GM23338 (cell line): ENCODE data around the gene SLC39A11.

Experiments
- CREB1 ChIP-seq: fragments of 250-450 bp; sonication (Bioruptor Pico); IDR thresholded peaks from 2 replicates; pipeline ENCODE4 v1.5.0; 2020; ENCODE audit warnings: low read depth, mild to moderate bottlenecking, moderate library complexity
- CTCF ChIP-seq, 2 experiments: fragments of 200-600 bp in 1 of 2; sonication (generic) in 1 of 2; conservative IDR thresholded peaks; 2 replicates each; pipeline versions ENCODE4 v1.5.1 to v1.6.1; 2016 to 2017; ENCODE audit warnings: antibody characterized with exemption in 2 of 2, low read depth in 2 of 2, mild to moderate bottlenecking in 2 of 2, moderate library complexity in 1 of 2
- EZH2 ChIP-seq: fragments of 200-600 bp; sonication (generic); IDR thresholded peaks from one replicate; pipeline ENCODE4 v1.8.0; 2017; ENCODE audit warnings: antibody characterized with exemption, mild to moderate bottlenecking, low read depth; ENCODE audit not compliant: unreplicated experiment
- POLR2AphosphoS5 ChIP-seq: IDR thresholded peaks from 2 replicates; pipeline ENCODE4 v1.6.1; 2016; ENCODE audit warnings: antibody characterized with exemption, low read depth

GRCh38 chr17:73090396-73091202 is 1.9 kb downstream of the SLC39A11 start:
- TF ChIP-seq CTCF (conservative IDR thresholded peaks at IDR 0.05; ENCODE audit: low read depth in 2 of 2), result no peak
- TF ChIP-seq EZH2, result no peak
- no peak for TF ChIP-seq CREB1 (CRISPR knock-in tag)
- no peak for TF ChIP-seq POLR2AphosphoS5
